Vagina (tissue), 2 donors: ENCODE results near the gene PHAF1.

Experiments used
- POLR2A ChIP-seq, 2 donors: fragments of 450-650 bp; IDR thresholded peaks; one replicate each; pipeline ENCODE4 v1.6.1; 2017; ENCODE audit warnings: antibody characterized with exemption in 2 of 2, mild to moderate bottlenecking in 2 of 2, moderate library complexity in 2 of 2
- TF ChIP-seq, protein P1 (sequence below), 3 experiments: fragments of 450-650 bp in 2 of 3; fragments of 200-600 bp in 1 of 3; sonication (generic) in 1 of 3; IDR thresholded peaks; one replicate each; pipeline ENCODE4 v1.5.1; 2017 to 2019; ENCODE audit warnings: antibody characterized with exemption in 3 of 3, mild to moderate bottlenecking in 2 of 3, moderate library complexity in 2 of 3

DNA sequence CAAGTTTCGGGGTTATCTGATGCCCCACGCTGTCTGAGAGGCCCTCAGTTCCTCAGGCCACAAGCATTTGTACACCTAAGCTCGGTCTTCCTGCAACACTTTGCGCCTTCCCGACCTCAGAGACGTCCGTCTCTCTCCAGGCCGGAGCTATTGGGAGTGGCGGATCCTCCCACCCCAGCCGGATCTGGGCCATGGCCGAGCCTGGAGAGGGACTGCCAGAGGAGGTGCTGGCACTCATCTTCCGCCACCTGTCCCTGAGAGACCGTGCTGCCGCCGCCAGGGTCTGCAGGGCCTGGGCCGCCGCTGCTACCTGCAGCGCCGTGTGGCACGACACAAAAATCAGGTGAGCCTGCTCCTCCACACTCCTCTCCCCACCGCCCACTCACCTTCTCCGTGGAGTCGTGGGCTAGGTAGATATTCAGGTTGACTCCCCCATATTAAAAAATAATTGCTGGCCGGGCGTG lies 51.9 kb downstream of the PHAF1 start:
- TF ChIP-seq, protein P1, sequence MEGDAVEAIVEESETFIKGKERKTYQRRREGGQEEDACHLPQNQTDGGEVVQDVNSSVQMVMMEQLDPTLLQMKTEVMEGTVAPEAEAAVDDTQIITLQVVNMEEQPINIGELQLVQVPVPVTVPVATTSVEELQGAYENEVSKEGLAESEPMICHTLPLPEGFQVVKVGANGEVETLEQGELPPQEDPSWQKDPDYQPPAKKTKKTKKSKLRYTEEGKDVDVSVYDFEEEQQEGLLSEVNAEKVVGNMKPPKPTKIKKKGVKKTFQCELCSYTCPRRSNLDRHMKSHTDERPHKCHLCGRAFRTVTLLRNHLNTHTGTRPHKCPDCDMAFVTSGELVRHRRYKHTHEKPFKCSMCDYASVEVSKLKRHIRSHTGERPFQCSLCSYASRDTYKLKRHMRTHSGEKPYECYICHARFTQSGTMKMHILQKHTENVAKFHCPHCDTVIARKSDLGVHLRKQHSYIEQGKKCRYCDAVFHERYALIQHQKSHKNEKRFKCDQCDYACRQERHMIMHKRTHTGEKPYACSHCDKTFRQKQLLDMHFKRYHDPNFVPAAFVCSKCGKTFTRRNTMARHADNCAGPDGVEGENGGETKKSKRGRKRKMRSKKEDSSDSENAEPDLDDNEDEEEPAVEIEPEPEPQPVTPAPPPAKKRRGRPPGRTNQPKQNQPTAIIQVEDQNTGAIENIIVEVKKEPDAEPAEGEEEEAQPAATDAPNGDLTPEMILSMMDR (IDR thresholded peaks at IDR 0.05), result no peak
- TF ChIP-seq POLR2A (IDR thresholded peaks at IDR 0.05), result no peak
